B cell (primary cell): ENCODE results near the gene KBTBD13. TPM values are rescaled to one million over a fixed set of nuclear protein-coding genes. Genes with fewer than 3 reads are reported as not detected.
"Not testable (repeated sequence)": the region's sequence is repeated elsewhere in the genome, so short reads cannot be mapped to it uniquely, and the experiment has no call there.

Experiments
- ATAC-seq: fragments of 200-7000 bp; cut with Tn5 transposase; one replicate; pipeline ENCODE4 v1.10.0; 2021; ENCODE audit warnings: low read depth, mild to moderate bottlenecking, moderate number of reproducible peaks, moderate library complexity
- CTCF ChIA-PET: fragments of 350-600 bp; sonication (Branson Sonifier 250); formaldehyde crosslinking; loops from one replicate; lab custom pipeline; 2021; ENCODE audit warnings: antibody characterized with exemption, inconsistent platforms; lab: Charles Lee
- POLR2A ChIA-PET: fragments of 350-600 bp; sonication (Branson Sonifier 250); formaldehyde crosslinking; loops from one replicate; lab custom pipeline; 2021; ENCODE audit warnings: antibody characterized with exemption; lab: Charles Lee
- DNase-seq: peaks from one replicate; pipeline ENCODE4 v3.0.0; 2013
- H2AFZ ChIP-seq: 2 replicates; pipeline ENCODE4 v1.6.1; 2012; ENCODE audit warnings: mild to moderate bottlenecking, low read depth, low read length; ENCODE audit not compliant: insufficient read depth, poor library complexity, severe bottlenecking
- H3K27ac ChIP-seq, 2 donors: 1 replicate in 1 of 2; 2 replicates in 1 of 2; pipeline ENCODE4 v1.5.1; 2012 to 2013; ENCODE audit warnings: low read length in 2 of 2, mild to moderate bottlenecking in 2 of 2, moderate library complexity in 1 of 2
- H3K27me3 ChIP-seq, 4 experiments: fragments of 200-600 bp in 1 of 4; sonication (generic) in 1 of 4; replicated peaks in 1 of 4; 1 replicate in 2 of 4; 2 replicates in 2 of 4; pipeline versions ENCODE4 v1.6.1 to v1.7.0; 2013 to 2016; ENCODE audit warnings: low read length in 3 of 4, mild to moderate bottlenecking in 2 of 4, mixed read lengths in 1 of 4, moderate library complexity in 1 of 4; ENCODE audit not compliant: insufficient read depth in 4 of 4, control insufficient read depth in 3 of 4; ENCODE audit errors: control extremely low read depth in 1 of 4
- H3K36me3 ChIP-seq, 2 experiments: replicated peaks in 1 of 2; 1 replicate in 1 of 2; 2 replicates in 1 of 2; pipeline versions ENCODE4 v1.6.1 to v1.7.1; 2013; ENCODE audit warnings: low read length in 1 of 2; ENCODE audit not compliant: insufficient read depth in 2 of 2, control insufficient read depth in 1 of 2; ENCODE audit errors: control extremely low read depth in 1 of 2, extremely low read depth in 1 of 2
- H3K4me1 ChIP-seq, 2 donors: fragments of 200-600 bp in 1 of 2; sonication (generic) in 1 of 2; 1 replicate in 1 of 2; 2 replicates in 1 of 2; pipeline versions ENCODE4 v1.5.1 to v1.6.1; 2013 to 2017; ENCODE audit warnings: low read length in 2 of 2; ENCODE audit not compliant: control insufficient read depth in 2 of 2, insufficient read depth in 2 of 2
- H3K4me2 ChIP-seq: replicated peaks from 2 replicates; pipeline ENCODE3; 2012; ENCODE audit warnings: mild to moderate bottlenecking, low read depth, low read length; ENCODE audit not compliant: poor library complexity, severe bottlenecking
- H3K4me3 ChIP-seq, 5 experiments: fragments of 200-600 bp in 1 of 5; sonication (generic) in 1 of 5; 1 replicate in 3 of 5; 2 replicates in 2 of 5; pipeline versions ENCODE4 v1.5.1 to v1.7.0; 2011 to 2016; ENCODE audit warnings: low read length in 4 of 5, mild to moderate bottlenecking in 4 of 5, low read depth in 2 of 5, control low read depth in 1 of 5, moderate library complexity in 1 of 5; ENCODE audit not compliant: insufficient read depth in 1 of 5; ENCODE audit errors: control extremely low read depth in 1 of 5, extremely low read depth in 1 of 5
- H3K79me2 ChIP-seq: fragments of 200-600 bp; sonication (generic); one replicate; pipeline ENCODE4 v1.6.0; 2016; ENCODE audit warnings: low read length; ENCODE audit not compliant: control insufficient read depth, insufficient read depth
- H3K9ac ChIP-seq: fragments of 200-600 bp; sonication (generic); 2 replicates; pipeline ENCODE4 v1.6.1; 2017; ENCODE audit warnings: mild to moderate bottlenecking, low read length, moderate library complexity
- H3K9me3 ChIP-seq, 3 donors: one replicate each; pipeline versions ENCODE4 v1.6.1 to v1.7.1; 2013; ENCODE audit warnings: low read length in 2 of 3; ENCODE audit not compliant: control insufficient read depth in 2 of 3, insufficient read depth in 1 of 3; ENCODE audit errors: control extremely low read depth in 1 of 3
- H4K20me1 ChIP-seq: 2 replicates; pipeline ENCODE4 v1.6.0; 2012; ENCODE audit warnings: mild to moderate bottlenecking, low read length; ENCODE audit not compliant: insufficient read depth, control insufficient read depth, poor library complexity, severe bottlenecking
- H3K27ac Mint-ChIP-seq: one replicate; pipeline ENCODE4 v1.8.0; 2021; ENCODE audit warnings: mixed read lengths
- H3K27me3 Mint-ChIP-seq: one replicate; pipeline ENCODE4 v1.8.0; 2021; ENCODE audit warnings: mixed read lengths
- H3K4me1 Mint-ChIP-seq: one replicate; pipeline ENCODE4 v1.8.0; 2021; ENCODE audit warnings: mixed read lengths
- H3K4me3 Mint-ChIP-seq: one replicate; pipeline ENCODE4 v1.8.0; 2021; ENCODE audit warnings: mixed read lengths
- H3K9me3 Mint-ChIP-seq: one replicate; pipeline ENCODE4 v1.8.0; 2022; ENCODE audit warnings: mixed read lengths; ENCODE audit not compliant: insufficient read depth
- EZH2 ChIP-seq: IDR thresholded peaks from 2 replicates; pipeline ENCODE4 v1.6.1; 2012; ENCODE audit warnings: borderline replicate concordance, low read depth, mild to moderate bottlenecking, moderate library complexity, low read length; ENCODE audit not compliant: insufficient read depth, poor library complexity, severe bottlenecking
- WGBS: methylation state at CpG from one replicate; pipeline ENCODE4 v1.1.5; 2013; ENCODE audit warnings: missing lambda C conversion rate; ENCODE audit not compliant: insufficient coverage; 5-methylcytosine and 5-hydroxymethylcytosine counted together
- intact Hi-C: fragments of 100-400 bp; cut with micrococcal nuclease; formaldehyde crosslinking; loops from one replicate; pipeline ENCODE4 v1.10.0; 2022
- polyA plus RNA-seq: library from polyadenylated mRNA; depleted of rRNA; stranded (reverse); fragments of >200 nt; gene quantifications from 2 replicates; pipeline ENCODE4 v1.2.3, GENCODE V29; 2012
- total RNA-seq, 2 donors: library from RNA; stranded (reverse); fragments of 120-200 nt in 1 of 2; gene quantifications; 1 replicate in 1 of 2; 2 replicates in 1 of 2; pipeline versions ENCODE4 v1.2.3 to v1.2.4, GENCODE V29; 2013 to 2022
- TF ChIP-seq, protein P1 (sequence below): fragments of 200-600 bp; IDR thresholded peaks from one replicate; pipeline ENCODE4 v1.8.0; 2022; ENCODE audit warnings: antibody characterized with exemption, mild to moderate bottlenecking

Gene KBTBD13
- total and polyA plus RNA-seq, 2 donors (not counting 1 experiment from before 2014, with no cell fraction given): not detected

DNA sequence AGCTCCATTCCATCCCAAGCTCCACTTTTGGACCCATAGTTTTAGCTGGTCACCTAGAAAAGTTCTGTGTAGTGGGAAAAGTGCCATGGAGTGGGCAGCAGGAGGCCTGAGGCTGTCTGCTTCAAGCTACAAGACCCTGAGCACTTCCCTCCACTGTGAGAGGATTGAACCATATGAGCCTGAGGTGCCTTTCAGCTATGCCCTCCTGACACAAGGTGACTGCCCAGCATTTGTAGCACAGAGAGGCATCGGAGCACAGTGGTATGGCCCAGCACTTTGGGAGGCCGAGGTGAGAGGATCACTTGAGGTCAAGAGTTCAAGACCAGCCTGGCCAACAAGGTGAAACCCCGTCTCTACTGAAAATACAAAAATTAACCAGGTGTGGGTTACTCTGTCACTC lies 3.9 kb upstream of the KBTBD13 start:
- no peaks in the 10 kb centered on the region for H3K9me3 Mint-ChIP-seq
- no peak overlapping the region for H2AFZ ChIP-seq
- no peaks in the 10 kb centered on the region for H4K20me1 ChIP-seq
- WGBS: 100% methylated on average over 2 of the region's 3 CpGs
- no peak overlapping the region for H3K4me3 Mint-ChIP-seq
- intact Hi-C loops: no loop called here
- no peak overlapping the region for H3K27ac Mint-ChIP-seq
- peaks cover 0 to under 1% of the 10 kb centered on the region in 2 donors for H3K4me1 ChIP-seq
- no peak overlapping the region for H3K9ac ChIP-seq
- H3K27me3 Mint-ChIP-seq: peaks cover 22% of the 10 kb centered on the region
- H3K36me3 ChIP-seq: no peaks in the 10 kb centered on the region
- no peak overlapping the region for H3K4me2 ChIP-seq
- H3K9me3 ChIP-seq: peaks cover 0 to 4% (median 0%) of the 10 kb centered on the region in 3 donors
- peaks cover 0 to 10% (median 1%) of the 10 kb centered on the region in 4 experiments for H3K27me3 ChIP-seq
- TF ChIP-seq, protein P1, sequence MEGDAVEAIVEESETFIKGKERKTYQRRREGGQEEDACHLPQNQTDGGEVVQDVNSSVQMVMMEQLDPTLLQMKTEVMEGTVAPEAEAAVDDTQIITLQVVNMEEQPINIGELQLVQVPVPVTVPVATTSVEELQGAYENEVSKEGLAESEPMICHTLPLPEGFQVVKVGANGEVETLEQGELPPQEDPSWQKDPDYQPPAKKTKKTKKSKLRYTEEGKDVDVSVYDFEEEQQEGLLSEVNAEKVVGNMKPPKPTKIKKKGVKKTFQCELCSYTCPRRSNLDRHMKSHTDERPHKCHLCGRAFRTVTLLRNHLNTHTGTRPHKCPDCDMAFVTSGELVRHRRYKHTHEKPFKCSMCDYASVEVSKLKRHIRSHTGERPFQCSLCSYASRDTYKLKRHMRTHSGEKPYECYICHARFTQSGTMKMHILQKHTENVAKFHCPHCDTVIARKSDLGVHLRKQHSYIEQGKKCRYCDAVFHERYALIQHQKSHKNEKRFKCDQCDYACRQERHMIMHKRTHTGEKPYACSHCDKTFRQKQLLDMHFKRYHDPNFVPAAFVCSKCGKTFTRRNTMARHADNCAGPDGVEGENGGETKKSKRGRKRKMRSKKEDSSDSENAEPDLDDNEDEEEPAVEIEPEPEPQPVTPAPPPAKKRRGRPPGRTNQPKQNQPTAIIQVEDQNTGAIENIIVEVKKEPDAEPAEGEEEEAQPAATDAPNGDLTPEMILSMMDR: no peak
- TF ChIP-seq EZH2: no peak
- no peak overlapping the region for H3K4me3 ChIP-seq
- H3K27ac ChIP-seq: no peak overlapping the region
- ChIA-PET CTCF (no interaction called here), POLR2A (no interaction called here)
- peaks cover 6% of the 10 kb centered on the region for H3K4me1 Mint-ChIP-seq
- DNase-seq: no peak
- no peaks in the 10 kb centered on the region for H3K79me2 ChIP-seq
- ATAC-seq: no peak

DNA sequence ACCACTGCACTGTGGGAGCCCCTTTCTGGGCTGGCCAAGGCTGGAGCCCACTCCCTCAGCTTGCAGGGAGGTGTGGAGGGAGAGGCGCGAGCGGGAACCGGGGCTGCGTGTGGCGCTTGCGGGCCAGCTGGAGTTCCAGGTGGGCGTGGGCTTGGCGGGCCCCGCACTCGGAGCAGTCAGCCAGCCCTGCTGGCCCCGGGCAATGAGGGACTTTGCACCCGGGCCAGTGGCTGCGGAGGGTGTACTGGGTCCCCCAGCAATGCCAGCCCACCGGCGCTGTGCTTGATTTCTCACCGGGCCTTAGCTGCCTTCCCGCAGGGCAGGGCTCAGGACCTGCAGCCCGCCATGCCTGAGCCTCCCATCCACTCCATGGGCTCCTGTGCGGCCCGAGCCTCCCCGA lies 1.6 kb upstream of the KBTBD13 start:
- DNase-seq, H4K20me1 ChIP-seq, intact Hi-C loops, H3K4me2 ChIP-seq, CTCF ChIA-PET, H3K36me3 ChIP-seq, H3K4me1 Mint-ChIP-seq, H3K27ac Mint-ChIP-seq, H3K4me3 ChIP-seq, POLR2A ChIA-PET, H3K9me3 Mint-ChIP-seq, H3K27ac ChIP-seq, H3K4me3 Mint-ChIP-seq, H3K9ac ChIP-seq, H3K9me3 ChIP-seq, H2AFZ ChIP-seq, H3K4me1 ChIP-seq, H3K79me2 ChIP-seq, ATAC-seq: not testable (repeated sequence)
- 99% methylated on average over 11 of the region's 22 CpGs for WGBS
- peaks cover 0 to 19% (median 5%) of the 10 kb centered on the region in 4 experiments for H3K27me3 ChIP-seq
- peaks cover 26% of the 10 kb centered on the region for H3K27me3 Mint-ChIP-seq

DNA sequence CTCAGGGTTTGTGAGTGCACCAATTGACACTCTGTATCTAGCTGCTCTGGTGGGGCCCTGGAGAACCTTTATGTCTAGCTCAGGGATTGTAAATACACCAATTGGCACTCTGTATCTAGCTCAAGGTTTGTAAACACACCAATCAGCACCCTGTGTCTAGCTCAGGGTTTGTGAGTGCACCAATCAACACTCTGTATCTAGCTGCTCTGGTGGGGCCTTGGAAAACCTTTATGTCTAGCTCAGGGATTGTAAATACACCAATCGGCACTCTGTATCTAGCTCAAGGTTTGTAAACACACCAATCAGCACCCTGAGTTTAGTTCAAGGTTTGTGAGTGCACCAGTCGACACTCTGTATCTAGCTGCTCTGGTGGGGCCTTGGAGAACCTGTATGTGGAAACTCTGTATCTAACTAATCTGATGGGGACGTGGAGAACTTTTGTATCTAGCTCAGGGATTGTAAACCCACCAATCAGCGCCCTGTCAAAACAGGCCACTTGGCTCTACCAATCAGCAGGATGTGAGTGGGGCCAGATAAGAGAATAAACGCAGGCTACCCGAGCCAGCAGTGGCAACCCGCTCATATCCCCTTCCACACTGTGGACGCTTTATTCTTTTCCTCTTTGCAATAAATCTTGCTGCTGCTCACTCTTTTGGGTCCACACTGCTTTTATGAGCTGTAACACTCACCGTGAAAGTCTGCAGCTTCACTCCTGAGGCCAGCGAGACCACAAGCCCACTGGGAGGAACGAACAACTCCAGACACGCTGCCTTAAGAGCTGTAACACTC lies 745 bp upstream of the KBTBD13 start:
- H3K27ac Mint-ChIP-seq, H3K4me1 Mint-ChIP-seq, ATAC-seq, H3K4me3 Mint-ChIP-seq, H3K9me3 Mint-ChIP-seq, DNase-seq, H3K4me1 ChIP-seq, H3K36me3 ChIP-seq, intact Hi-C loops, POLR2A ChIA-PET, H3K79me2 ChIP-seq, H3K9me3 ChIP-seq, H3K4me2 ChIP-seq, H3K4me3 ChIP-seq, H3K27ac ChIP-seq, H4K20me1 ChIP-seq, H2AFZ ChIP-seq, H3K9ac ChIP-seq: not testable (repeated sequence)
- 18% methylated on average over 9 of the region's 12 CpGs for WGBS
- peaks cover 0 to 18% (median 5%) of the 10 kb centered on the region in 4 experiments for H3K27me3 ChIP-seq
- H3K27me3 Mint-ChIP-seq: peaks cover 30% of the 10 kb centered on the region
- CTCF ChIA-PET: interaction anchor here (0.6 to 4.1 kb wide), 3 partner anchors 11 to 1734 kb away, joined by 3 to 19 read pairs (median 3); no protein-coding TSS in a partner anchor
